ENCODE measurements around the gene C3.

C3 gene

GRCh38 chr19:6712231-6712630 is 8.2 kb downstream of the C3 start:
- no peaks in the 10 kb centered on the region for H3K4me1 ChIP-seq (ENCODE audit: low read length)
- H3K9me3 ChIP-seq (ENCODE audit: insufficient read depth, low read length) = no peaks in the 10 kb centered on the region
- no peaks in the 10 kb centered on the region for H3K79me2 ChIP-seq (ENCODE audit: low read length)
- no peak overlapping the region for H2AFZ ChIP-seq (ENCODE audit: low read depth, low read length)
- H3K9ac ChIP-seq (ENCODE audit: low read length) = no peak overlapping the region
- no peak overlapping the region for H3K27ac ChIP-seq (ENCODE audit: low read length)
- H3K36me3 ChIP-seq (replicated peaks; ENCODE audit: low read depth, low read length) = no peaks in the 10 kb centered on the region
- H3K4me3 ChIP-seq (ENCODE audit: low read length) = no peak overlapping the region
- H3K27me3 ChIP-seq (ENCODE audit: low read depth, low read length) = peaks cover 21% of the 10 kb centered on the region
- no peak overlapping the region for H3K4me2 ChIP-seq (ENCODE audit: low read length)
- TF ChIP-seq CTCF (IDR thresholded peaks at IDR 0.05; ENCODE audit: low read depth, low read length) = no peak
- no peak for TF ChIP-seq EZH2phosphoT487 (IDR thresholded peaks at IDR 0.05; ENCODE audit: low read depth)
- H4K20me1 ChIP-seq (ENCODE audit: insufficient read depth, low read length) = no peaks in the 10 kb centered on the region

GRCh38 chr19:6711605-6712004 is 8.8 kb downstream of the C3 start:
- Histone ChIP-seq H3K9ac (ENCODE audit: low read length) (no peak overlapping the region), H3K4me3 (ENCODE audit: low read length) (no peak overlapping the region), H3K79me2 (ENCODE audit: low read length) (no peaks in the 10 kb centered on the region), H3K4me1 (ENCODE audit: low read length) (no peaks in the 10 kb centered on the region), H4K20me1 (ENCODE audit: insufficient read depth, low read length) (no peaks in the 10 kb centered on the region), H3K36me3 (replicated peaks; ENCODE audit: low read depth, low read length) (no peaks in the 10 kb centered on the region), H3K9me3 (ENCODE audit: insufficient read depth, low read length) (no peaks in the 10 kb centered on the region), H3K27ac (ENCODE audit: low read length) (no peak overlapping the region), H3K27me3 (ENCODE audit: low read depth, low read length) (peaks cover 20% of the 10 kb centered on the region), H2AFZ (ENCODE audit: low read depth, low read length) (no peak overlapping the region), H3K4me2 (ENCODE audit: low read length) (no peak overlapping the region)
- no peak for TF ChIP-seq EZH2phosphoT487 (IDR thresholded peaks at IDR 0.05; ENCODE audit: low read depth)
- TF ChIP-seq CTCF (IDR thresholded peaks at IDR 0.05; ENCODE audit: low read depth, low read length) = no peak

GRCh38 chr19:6711078-6711361 is 9.4 kb downstream of the C3 start:
- H4K20me1 ChIP-seq (ENCODE audit: insufficient read depth, low read length) = no peaks in the 10 kb centered on the region
- H3K4me1 ChIP-seq (ENCODE audit: low read length) = no peaks in the 10 kb centered on the region
- no peak overlapping the region for H3K4me3 ChIP-seq (ENCODE audit: low read length)
- H3K79me2 ChIP-seq (ENCODE audit: low read length) = no peaks in the 10 kb centered on the region
- H3K27me3 ChIP-seq (ENCODE audit: low read depth, low read length) = peaks cover 20% of the 10 kb centered on the region
- H3K9ac ChIP-seq (ENCODE audit: low read length) = no peak overlapping the region
- TF ChIP-seq EZH2phosphoT487 (IDR thresholded peaks at IDR 0.05; ENCODE audit: low read depth) (no peak), CTCF (IDR thresholded peaks at IDR 0.05; ENCODE audit: low read depth, low read length) (no peak)
- no peak overlapping the region for H3K4me2 ChIP-seq (ENCODE audit: low read length)
- H3K27ac ChIP-seq (ENCODE audit: low read length) = no peak overlapping the region
- H3K36me3 ChIP-seq (replicated peaks; ENCODE audit: low read depth, low read length) = no peaks in the 10 kb centered on the region
- H2AFZ ChIP-seq (ENCODE audit: low read depth, low read length) = no peak overlapping the region
- H3K9me3 ChIP-seq (ENCODE audit: insufficient read depth, low read length) = no peaks in the 10 kb centered on the region

- H3K27me3 ChIP-seq (ENCODE audit: low read depth, low read length) = peaks cover 20% of the 10 kb centered on the region
- H3K4me2 ChIP-seq (ENCODE audit: low read length) = no peak overlapping the region
- H3K79me2 ChIP-seq (ENCODE audit: low read length) = no peaks in the 10 kb centered on the region
- no peak overlapping the region for H3K4me3 ChIP-seq (ENCODE audit: low read length)
- no peaks in the 10 kb centered on the region for H3K36me3 ChIP-seq (replicated peaks; ENCODE audit: low read depth, low read length)
- no peaks in the 10 kb centered on the region for H3K4me1 ChIP-seq (ENCODE audit: low read length)
- no peak overlapping the region for H3K9ac ChIP-seq (ENCODE audit: low read length)
- H2AFZ ChIP-seq (ENCODE audit: low read depth, low read length) = no peak overlapping the region
- no peak overlapping the region for H3K27ac ChIP-seq (ENCODE audit: low read length)
- TF ChIP-seq EZH2phosphoT487 (IDR thresholded peaks at IDR 0.05; ENCODE audit: low read depth) = no peak
- TF ChIP-seq CTCF (IDR thresholded peaks at IDR 0.05; ENCODE audit: low read depth, low read length) = no peak
- H4K20me1 ChIP-seq (ENCODE audit: insufficient read depth, low read length) = no peaks in the 10 kb centered on the region
- no peaks in the 10 kb centered on the region for H3K9me3 ChIP-seq (ENCODE audit: insufficient read depth, low read length)
Observed at GRCh38 chr19:6710273-6711077, 10.0 kb downstream of the C3 start.
